ENCODE data around the gene FBXW8.

FBXW8 gene

DNA sequence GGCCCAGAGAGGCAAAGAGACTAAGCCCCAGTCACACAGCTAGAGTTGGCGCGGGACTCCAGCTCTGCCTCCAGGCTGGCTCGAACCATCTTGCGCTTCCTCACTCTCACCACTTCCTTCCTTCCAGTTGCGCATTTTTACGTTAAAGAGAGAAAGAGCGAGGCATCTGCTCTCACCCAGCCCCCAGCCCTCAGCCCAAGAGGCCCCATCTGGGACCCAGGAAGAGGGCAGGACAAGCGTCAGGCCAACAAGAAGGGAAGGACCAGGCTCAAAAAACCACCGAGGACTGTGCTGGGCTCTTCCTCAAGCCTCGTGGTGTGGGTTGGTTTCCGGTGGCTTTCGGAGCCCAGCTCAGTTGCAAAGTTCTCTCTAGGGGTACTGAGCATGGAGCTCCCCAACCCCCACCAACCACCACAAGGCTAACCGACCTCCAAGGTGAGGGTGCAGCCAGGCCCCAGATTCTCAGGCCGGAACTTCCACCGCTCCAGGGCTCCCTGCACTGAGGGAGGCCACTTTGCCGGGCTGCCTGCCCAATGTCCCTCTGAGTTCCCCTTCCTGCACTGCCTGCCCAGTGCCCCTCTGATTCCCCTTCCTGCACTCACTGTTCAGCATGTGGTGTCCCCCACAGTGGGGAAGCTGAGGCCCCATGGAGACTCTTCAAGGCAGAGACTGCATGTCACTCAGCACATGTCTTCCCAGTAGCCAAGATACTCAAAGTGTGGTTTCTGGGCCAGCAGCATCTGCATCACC is 152.6 kb downstream of the FBXW8 start:
- no peak for DNase-seq (ENCODE audit: extremely low read depth, low read depth)
- TF ChIP-seq, protein P1, sequence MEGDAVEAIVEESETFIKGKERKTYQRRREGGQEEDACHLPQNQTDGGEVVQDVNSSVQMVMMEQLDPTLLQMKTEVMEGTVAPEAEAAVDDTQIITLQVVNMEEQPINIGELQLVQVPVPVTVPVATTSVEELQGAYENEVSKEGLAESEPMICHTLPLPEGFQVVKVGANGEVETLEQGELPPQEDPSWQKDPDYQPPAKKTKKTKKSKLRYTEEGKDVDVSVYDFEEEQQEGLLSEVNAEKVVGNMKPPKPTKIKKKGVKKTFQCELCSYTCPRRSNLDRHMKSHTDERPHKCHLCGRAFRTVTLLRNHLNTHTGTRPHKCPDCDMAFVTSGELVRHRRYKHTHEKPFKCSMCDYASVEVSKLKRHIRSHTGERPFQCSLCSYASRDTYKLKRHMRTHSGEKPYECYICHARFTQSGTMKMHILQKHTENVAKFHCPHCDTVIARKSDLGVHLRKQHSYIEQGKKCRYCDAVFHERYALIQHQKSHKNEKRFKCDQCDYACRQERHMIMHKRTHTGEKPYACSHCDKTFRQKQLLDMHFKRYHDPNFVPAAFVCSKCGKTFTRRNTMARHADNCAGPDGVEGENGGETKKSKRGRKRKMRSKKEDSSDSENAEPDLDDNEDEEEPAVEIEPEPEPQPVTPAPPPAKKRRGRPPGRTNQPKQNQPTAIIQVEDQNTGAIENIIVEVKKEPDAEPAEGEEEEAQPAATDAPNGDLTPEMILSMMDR (IDR thresholded peaks at IDR 0.05; ENCODE audit: low read depth, low read length, missing control alignments): no peak
- no peak overlapping the region for H3K4me3 ChIP-seq (replicated peaks; ENCODE audit: low read depth, low read length)

DNA sequence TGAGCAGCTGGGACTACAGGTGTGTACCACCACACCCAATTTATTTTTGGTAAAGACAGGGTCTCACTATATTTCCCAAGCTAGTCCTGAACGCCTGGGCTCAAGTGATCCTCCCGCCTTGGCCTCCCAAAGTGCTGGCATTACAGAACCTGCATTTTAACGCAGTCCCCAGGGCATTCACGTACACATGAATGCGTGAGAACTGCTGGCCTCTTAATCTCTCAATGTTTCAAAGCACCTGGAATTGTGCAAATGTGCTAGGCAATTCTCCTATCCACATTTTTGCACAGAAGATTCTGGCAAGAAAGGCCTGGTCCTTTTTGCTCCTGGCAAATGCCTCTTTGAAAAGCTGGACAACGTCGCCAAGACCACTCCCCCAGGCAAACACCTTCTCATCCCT is 153.3 kb downstream of the FBXW8 start:
- TF ChIP-seq, protein P1 (IDR thresholded peaks at IDR 0.05; ENCODE audit: low read depth, low read length, missing control alignments): no peak
- no peak overlapping the region for H3K4me3 ChIP-seq (replicated peaks; ENCODE audit: low read depth, low read length)
- DNase-seq (ENCODE audit: extremely low read depth, low read depth): no peak

- DNase-seq (ENCODE audit: extremely low read depth, low read depth): no peak
- TF ChIP-seq, protein P1 (IDR thresholded peaks at IDR 0.05; ENCODE audit: low read depth, low read length, missing control alignments): no peak
- no peak overlapping the region for H3K4me3 ChIP-seq (replicated peaks; ENCODE audit: low read depth, low read length)
Measured at GRCh38 chr12:117064596-117064995, 153.8 kb downstream of the FBXW8 start.

DNA sequence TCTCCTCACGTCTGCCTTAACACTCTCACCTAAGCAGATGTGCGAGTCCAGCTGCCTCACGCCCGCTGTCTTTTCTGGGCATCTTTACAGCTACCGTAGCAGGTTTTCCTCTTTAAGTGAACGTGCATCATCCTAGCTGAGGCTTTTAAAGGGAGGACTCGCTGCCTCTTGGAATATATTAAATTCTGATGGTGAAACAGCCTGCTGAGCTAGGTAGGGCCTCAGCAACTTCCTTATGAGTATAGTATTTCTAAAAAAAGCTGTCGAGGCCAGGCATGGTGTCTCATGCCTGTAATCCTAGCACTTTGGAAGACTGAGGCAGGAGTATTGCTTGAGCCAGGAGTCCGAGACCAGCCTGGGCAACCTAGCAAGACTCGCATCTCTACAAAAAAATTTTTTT is 156.3 kb downstream of the FBXW8 start:
- TF ChIP-seq, protein P1 (IDR thresholded peaks at IDR 0.05; ENCODE audit: low read depth, low read length, missing control alignments): no peak
- no peak overlapping the region for H3K4me3 ChIP-seq (replicated peaks; ENCODE audit: low read depth, low read length)
- no peak for DNase-seq (ENCODE audit: extremely low read depth, low read depth)

DNA sequence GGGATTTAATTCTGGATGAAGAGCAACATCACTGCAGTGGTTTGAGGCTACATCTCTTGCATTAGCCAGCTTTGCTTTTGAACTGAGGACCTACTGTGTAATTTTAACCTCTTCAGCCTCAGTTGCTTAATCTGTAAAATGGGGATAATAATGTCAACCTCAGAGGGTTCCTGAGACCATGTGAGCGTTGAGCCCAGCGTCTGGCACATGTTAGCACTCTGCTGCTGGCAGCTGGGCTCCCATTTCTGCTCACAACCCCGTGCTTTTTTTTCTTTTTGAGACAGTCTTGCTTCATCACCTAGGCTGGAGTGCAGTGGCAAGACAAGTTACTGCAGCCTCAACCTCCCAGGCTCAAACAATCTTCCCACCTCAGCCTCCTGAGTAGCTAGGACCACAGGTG is 156.9 kb downstream of the FBXW8 start:
- DNase-seq (ENCODE audit: extremely low read depth, low read depth): no peak
- TF ChIP-seq, protein P1 (IDR thresholded peaks at IDR 0.05; ENCODE audit: low read depth, low read length, missing control alignments): no peak
- H3K4me3 ChIP-seq (replicated peaks; ENCODE audit: low read depth, low read length): no peak overlapping the region

GRCh38 chr12:117068492-117068891 is 157.7 kb downstream of the FBXW8 start:
- DNase-seq (ENCODE audit: extremely low read depth, low read depth): no peak
- H3K4me3 ChIP-seq (replicated peaks; ENCODE audit: low read depth, low read length): no peak overlapping the region
- TF ChIP-seq, protein P1 (IDR thresholded peaks at IDR 0.05; ENCODE audit: low read depth, low read length, missing control alignments): no peak
